Loucy (cell line): ENCODE results near the gene PBX1.

Experiments
- H2AFZ ChIP-seq: fragments of 200-600 bp; sonication (generic); 2 replicates; pipeline ENCODE4 v1.6.0; 2016; ENCODE audit warnings: antibody characterized with exemption, mild to moderate bottlenecking, low read length, moderate library complexity
- H3F3A ChIP-seq: fragments of 200-600 bp; 2 replicates; pipeline ENCODE4 v1.6.0; 2016; ENCODE audit warnings: antibody characterized with exemption, low read depth, mild to moderate bottlenecking
- H3K27me3 ChIP-seq: fragments of 200-600 bp; sonication (generic); 2 replicates; pipeline ENCODE4 v1.6.1; 2014; ENCODE audit warnings: low read length, mild to moderate bottlenecking; ENCODE audit not compliant: insufficient read depth, poor library complexity, severe bottlenecking
- H3K36me3 ChIP-seq: fragments of 200-600 bp; sonication (generic); 2 replicates; pipeline ENCODE4 v1.6.1; 2016; ENCODE audit warnings: low read length; ENCODE audit not compliant: insufficient read depth
- H3K4me1 ChIP-seq: fragments of 200-600 bp; sonication (generic); 2 replicates; pipeline ENCODE4 v1.5.1; 2014; ENCODE audit warnings: low read length, mild to moderate bottlenecking; ENCODE audit not compliant: insufficient read depth, poor library complexity, severe bottlenecking
- H3K4me2 ChIP-seq: fragments of 200-600 bp; sonication (generic); 2 replicates; pipeline ENCODE4 v1.6.0; 2014; ENCODE audit warnings: antibody characterized with exemption, low read length, low read depth, mild to moderate bottlenecking; ENCODE audit not compliant: poor library complexity, severe bottlenecking
- H3K4me3 ChIP-seq: fragments of 200-600 bp; sonication (generic); 2 replicates; pipeline ENCODE4 v1.5.1; 2014; ENCODE audit warnings: low read length, mild to moderate bottlenecking, mixed read lengths; ENCODE audit not compliant: poor library complexity, severe bottlenecking
- H3K79me2 ChIP-seq: fragments of 200-600 bp; sonication (generic); 2 replicates; pipeline ENCODE4 v1.6.1; 2014; ENCODE audit warnings: low read length; ENCODE audit not compliant: insufficient read depth
- H3K9ac ChIP-seq: fragments of 200-600 bp; sonication (generic); 2 replicates; pipeline ENCODE4 v1.6.0; 2014; ENCODE audit warnings: mild to moderate bottlenecking, low read depth, low read length, moderate library complexity; ENCODE audit not compliant: poor library complexity, severe bottlenecking
- H3K9me2 ChIP-seq: fragments of 200-600 bp; sonication (generic); replicated peaks from 2 replicates; pipeline ENCODE4 v1.6.1; 2016; ENCODE audit warnings: low read depth, low read length, mixed read lengths
- H3K9me3 ChIP-seq: fragments of 200-600 bp; sonication (generic); 2 replicates; pipeline ENCODE4 v1.6.1; 2014; ENCODE audit warnings: mild to moderate bottlenecking, antibody characterized with exemption, low read length, low read depth; ENCODE audit not compliant: insufficient read depth
- H4K20me1 ChIP-seq: fragments of 200-600 bp; sonication (generic); 2 replicates; pipeline ENCODE4 v1.6.0; 2014; ENCODE audit warnings: antibody characterized with exemption, low read length, mild to moderate bottlenecking; ENCODE audit not compliant: insufficient read depth, poor library complexity, severe bottlenecking
- CTCF ChIP-seq: fragments of 200-600 bp; sonication (generic); conservative IDR thresholded peaks from 2 replicates; pipeline ENCODE4 v1.5.1; 2014; ENCODE audit warnings: mild to moderate bottlenecking, antibody characterized with exemption, low read length
- EZH2phosphoT487 ChIP-seq: fragments of 200-600 bp; IDR thresholded peaks from 2 replicates; pipeline ENCODE4 v1.6.1; 2018; ENCODE audit warnings: antibody characterized with exemption, mild to moderate bottlenecking, moderate library complexity, borderline replicate concordance

PBX1 gene

GRCh38 chr1:164754088-164754600 is 195.2 kb downstream of the PBX1 start:
- H3K79me2 ChIP-seq, result no peaks in the 10 kb centered on the region
- H3F3A ChIP-seq, result no peaks in the 10 kb centered on the region
- H4K20me1 ChIP-seq, result no peaks in the 10 kb centered on the region
- no peak for TF ChIP-seq EZH2phosphoT487
- TF ChIP-seq CTCF, result no peak
- no peak overlapping the region for H3K9ac ChIP-seq
- H3K9me3 ChIP-seq, result no peaks in the 10 kb centered on the region
- no peak overlapping the region for H3K4me3 ChIP-seq
- no peak overlapping the region for H2AFZ ChIP-seq
- no peaks in the 10 kb centered on the region for H3K36me3 ChIP-seq
- H3K4me1 ChIP-seq, result no peaks in the 10 kb centered on the region
- H3K4me2 ChIP-seq, result no peak overlapping the region
- no peaks in the 10 kb centered on the region for H3K9me2 ChIP-seq
- H3K27me3 ChIP-seq, result no peaks in the 10 kb centered on the region

DNA sequence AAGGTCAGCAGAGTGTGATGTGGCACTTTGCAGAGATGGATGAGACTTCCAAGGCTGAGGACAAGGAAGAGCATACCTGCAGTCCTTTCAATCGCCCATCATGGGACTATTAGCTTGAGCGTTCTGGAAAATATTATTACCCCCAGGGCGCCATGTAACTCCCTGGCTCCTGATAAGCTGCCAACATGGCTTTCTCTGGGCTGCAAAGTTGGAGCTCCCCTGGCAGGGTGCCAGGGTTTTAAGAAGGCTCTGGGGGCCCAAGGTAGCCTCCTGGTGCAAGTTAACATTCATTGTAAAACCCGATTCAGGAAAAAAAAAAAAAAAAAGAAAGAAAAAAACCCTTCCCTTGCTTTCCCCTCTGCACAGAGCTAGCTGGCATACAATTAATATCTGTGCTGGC is 196.7 kb downstream of the PBX1 start:
- no peaks in the 10 kb centered on the region for H3F3A ChIP-seq
- H3K4me1 ChIP-seq, result no peaks in the 10 kb centered on the region
- H3K9ac ChIP-seq, result no peak overlapping the region
- no peak overlapping the region for H2AFZ ChIP-seq
- H3K9me2 ChIP-seq, result no peaks in the 10 kb centered on the region
- TF ChIP-seq EZH2phosphoT487, result no peak
- no peak for TF ChIP-seq CTCF
- H3K9me3 ChIP-seq, result no peaks in the 10 kb centered on the region
- H3K79me2 ChIP-seq, result no peaks in the 10 kb centered on the region
- no peaks in the 10 kb centered on the region for H3K36me3 ChIP-seq
- no peaks in the 10 kb centered on the region for H4K20me1 ChIP-seq
- no peaks in the 10 kb centered on the region for H3K27me3 ChIP-seq
- no peak overlapping the region for H3K4me2 ChIP-seq
- no peak overlapping the region for H3K4me3 ChIP-seq

- no peaks in the 10 kb centered on the region for H3K36me3 ChIP-seq
- no peaks in the 10 kb centered on the region for H3K4me1 ChIP-seq
- H3F3A ChIP-seq, result no peaks in the 10 kb centered on the region
- H3K27me3 ChIP-seq, result no peaks in the 10 kb centered on the region
- H3K9me2 ChIP-seq, result no peaks in the 10 kb centered on the region
- no peak overlapping the region for H3K4me2 ChIP-seq
- no peaks in the 10 kb centered on the region for H4K20me1 ChIP-seq
- no peak overlapping the region for H2AFZ ChIP-seq
- H3K4me3 ChIP-seq, result no peak overlapping the region
- no peaks in the 10 kb centered on the region for H3K9me3 ChIP-seq
- no peaks in the 10 kb centered on the region for H3K79me2 ChIP-seq
- no peak for TF ChIP-seq CTCF
- no peak for TF ChIP-seq EZH2phosphoT487
- no peak overlapping the region for H3K9ac ChIP-seq
Measured at GRCh38 chr1:164756741-164757140, 197.8 kb downstream of the PBX1 start.
